GM23338 (cell line): ENCODE measurements around the gene DCDC1. TPM values are rescaled to one million over a fixed set of nuclear protein-coding genes. Genes with fewer than 3 reads are reported as not detected.

ENCODE experiments used
- ATAC-seq: fragments of 200-7000 bp; cut with Tn5 transposase; 3 replicates; pipeline ENCODE4 v1.9.1; 2020
- DNase-seq: peaks from one replicate; pipeline ENCODE4 v3.0.0-alpha.2; 2015; ENCODE audit warnings: low spot score
- H2AFZ ChIP-seq: fragments of 200-600 bp; sonication (generic); 2 replicates; pipeline ENCODE4 v1.8.0; 2016; ENCODE audit warnings: antibody characterized with exemption, mild to moderate bottlenecking, moderate library complexity
- H3F3A ChIP-seq: fragments of 200-600 bp; sonication (generic); replicated peaks from 2 replicates; pipeline ENCODE4 v1.8.0; 2017; ENCODE audit warnings: antibody characterized with exemption, mixed run types, low read depth
- H3K27ac ChIP-seq: fragments of 200-600 bp; sonication (generic); 2 replicates; pipeline ENCODE4 v1.6.1; 2016; ENCODE audit warnings: low read depth
- H3K27me3 ChIP-seq: fragments of 200-600 bp; sonication (generic); 2 replicates; pipeline ENCODE4 v1.8.0; 2016; ENCODE audit warnings: mild to moderate bottlenecking, mixed run types, moderate library complexity; ENCODE audit not compliant: insufficient read depth
- H3K36me3 ChIP-seq: fragments of 200-600 bp; sonication (generic); 2 replicates; pipeline ENCODE4 v1.8.0; 2016; ENCODE audit warnings: mild to moderate bottlenecking; ENCODE audit not compliant: insufficient read depth
- H3K4me1 ChIP-seq: fragments of 200-600 bp; sonication (generic); 2 replicates; pipeline ENCODE4 v1.8.0; 2016; ENCODE audit warnings: mild to moderate bottlenecking, moderate library complexity; ENCODE audit not compliant: insufficient read depth
- H3K4me2 ChIP-seq: fragments of 200-600 bp; sonication (generic); 2 replicates; pipeline ENCODE4 v1.7.1; 2017; ENCODE audit warnings: mixed run types
- H3K4me3 ChIP-seq: fragments of 200-600 bp; sonication (generic); 2 replicates; pipeline ENCODE4 v1.6.1; 2016; ENCODE audit warnings: mixed run types
- H3K79me2 ChIP-seq: fragments of 200-600 bp; sonication (generic); replicated peaks from 2 replicates; pipeline ENCODE4 v1.8.0; 2017; ENCODE audit warnings: mild to moderate bottlenecking; ENCODE audit not compliant: insufficient read depth
- H3K9me2 ChIP-seq: fragments of 200-600 bp; sonication (generic); 2 replicates; pipeline ENCODE4 v1.8.0; 2017; ENCODE audit not compliant: insufficient read depth
- H4K20me1 ChIP-seq: fragments of 200-600 bp; sonication (generic); replicated peaks from 2 replicates; pipeline ENCODE4 v1.8.0; 2017; ENCODE audit warnings: mild to moderate bottlenecking; ENCODE audit not compliant: insufficient read depth
- H3K27ac Mint-ChIP-seq: 2 replicates; pipeline ENCODE4 v1.8.0; 2020; ENCODE audit warnings: inconsistent platforms, mild to moderate bottlenecking, moderate library complexity, mixed read lengths
- H3K27me3 Mint-ChIP-seq: 3 replicates; pipeline ENCODE4 v1.8.0; 2022; ENCODE audit warnings: low read depth, mild to moderate bottlenecking, moderate library complexity, mixed read lengths, inconsistent platforms; ENCODE audit not compliant: insufficient read depth, poor library complexity
- H3K36me3 Mint-ChIP-seq: 3 replicates; pipeline ENCODE4 v1.8.0; 2021; ENCODE audit warnings: low read depth, mild to moderate bottlenecking, inconsistent platforms, moderate library complexity, mixed read lengths
- H3K4me1 Mint-ChIP-seq: 3 replicates; pipeline ENCODE4 v1.8.0; 2020; ENCODE audit warnings: mild to moderate bottlenecking, inconsistent platforms, mixed read lengths
- H3K4me3 Mint-ChIP-seq: 3 replicates; pipeline ENCODE4 v1.8.0; 2021; ENCODE audit warnings: moderate library complexity, mild to moderate bottlenecking, inconsistent platforms, mixed read lengths
- H3K9me3 Mint-ChIP-seq: 3 replicates; pipeline ENCODE4 v1.8.0; 2020; ENCODE audit warnings: moderate library complexity, mild to moderate bottlenecking, inconsistent platforms, mixed read lengths
- CREB1 ChIP-seq: fragments of 250-450 bp; sonication (Bioruptor Pico); IDR thresholded peaks from 2 replicates; pipeline ENCODE4 v1.5.0; 2020; ENCODE audit warnings: low read depth, mild to moderate bottlenecking, moderate library complexity
- CTCF ChIP-seq, 2 experiments: fragments of 200-600 bp in 1 of 2; sonication (generic) in 1 of 2; conservative IDR thresholded peaks; 2 replicates each; pipeline versions ENCODE4 v1.5.1 to v1.6.1; 2016 to 2017; ENCODE audit warnings: antibody characterized with exemption in 2 of 2, low read depth in 2 of 2, mild to moderate bottlenecking in 2 of 2, moderate library complexity in 1 of 2
- ETS1 ChIP-seq: IDR thresholded peaks from 2 replicates; pipeline ENCODE4 v1.6.1; 2016; ENCODE audit warnings: antibody characterized with exemption
- EZH2 ChIP-seq: fragments of 200-600 bp; sonication (generic); IDR thresholded peaks from one replicate; pipeline ENCODE4 v1.8.0; 2017; ENCODE audit warnings: antibody characterized with exemption, mild to moderate bottlenecking, low read depth; ENCODE audit not compliant: unreplicated experiment
- EZH2phosphoT487 ChIP-seq: fragments of 200-600 bp; sonication (generic); IDR thresholded peaks from one replicate; pipeline ENCODE4 v1.8.1; 2018; ENCODE audit warnings: antibody characterized with exemption; ENCODE audit not compliant: unreplicated experiment
- JUNB ChIP-seq: IDR thresholded peaks from one replicate; pipeline ENCODE4 v1.6.1; 2016; ENCODE audit warnings: antibody characterized with exemption; ENCODE audit not compliant: unreplicated experiment
- NANOG ChIP-seq: IDR thresholded peaks from 2 replicates; pipeline ENCODE4 v1.6.1; 2016; ENCODE audit warnings: antibody characterized with exemption, borderline replicate concordance
- POLR2AphosphoS5 ChIP-seq: IDR thresholded peaks from 2 replicates; pipeline ENCODE4 v1.6.1; 2016; ENCODE audit warnings: antibody characterized with exemption, low read depth
- REST ChIP-seq: IDR thresholded peaks from one replicate; pipeline ENCODE4 v1.6.1; 2018; ENCODE audit warnings: antibody characterized with exemption; ENCODE audit not compliant: unreplicated experiment
- STAT1 ChIP-seq: IDR thresholded peaks from one replicate; pipeline ENCODE4 v1.6.1; 2016; ENCODE audit warnings: antibody characterized with exemption; ENCODE audit not compliant: unreplicated experiment
- ZNF114 ChIP-seq: fragments of 250-450 bp; sonication (Bioruptor Pico); IDR thresholded peaks from 2 replicates; pipeline ENCODE4 v1.5.0; 2020; ENCODE audit warnings: mild to moderate bottlenecking, moderate library complexity
- ZNF331 ChIP-seq: fragments of 250-450 bp; sonication (Bioruptor Pico); IDR thresholded peaks from 2 replicates; pipeline ENCODE4 v1.5.0; 2020; ENCODE audit warnings: low read depth, mild to moderate bottlenecking, moderate library complexity
- ZNF462 ChIP-seq: fragments of 250-450 bp; sonication (Bioruptor Pico); IDR thresholded peaks from 2 replicates; pipeline ENCODE4 v1.5.0; 2020; ENCODE audit warnings: mild to moderate bottlenecking, moderate library complexity
- polyA plus RNA-seq: library from polyadenylated mRNA; unstranded; fragments of >200 nt; fragmentation: Nextera tagmentation; extraction: Ambion mirVana; gene quantifications from 2 replicates; pipeline ENCODE4 v1.2.1, GENCODE V29; 2016
- total RNA-seq: library from RNA; depleted of rRNA; stranded (reverse); fragments of >200 nt; shearing (Covaris generic); gene quantifications from 2 replicates; pipeline ENCODE4 v1.2.3, GENCODE V29; 2014

Gene DCDC1
- total and polyA plus RNA-seq, 2 experiments from 2014 or later, result 0.56 to 0.58 TPM

- Mint-ChIP-seq H3K36me3 (no peaks in the 10 kb centered on the region), H3K4me3 (no peak overlapping the region), H3K27ac (peak overlapping the region; percentile 47; the same call in 1 of the 2 replicates), H3K9me3 (no peaks in the 10 kb centered on the region; the same call in 2 of the 3 replicates), H3K27me3 (no peaks in the 10 kb centered on the region), H3K4me1 (peaks cover 31% of the 10 kb centered on the region)
- DNase-seq (peak; percentile 26), ATAC-seq (peak; percentile 80)
- no peak overlapping the region for H3K4me2 ChIP-seq
- H3K4me1 ChIP-seq, result peaks cover 32% of the 10 kb centered on the region
- peak overlapping the region; percentile 53; the same call in 1 of the 2 replicates for H2AFZ ChIP-seq
- no peaks in the 10 kb centered on the region for H3K36me3 ChIP-seq
- no peak overlapping the region for H3K27ac ChIP-seq
- H3K9me2 ChIP-seq, result no peaks in the 10 kb centered on the region
- H3F3A ChIP-seq, result no peaks in the 10 kb centered on the region
- no peaks in the 10 kb centered on the region for H3K79me2 ChIP-seq
- no peaks in the 10 kb centered on the region for H3K27me3 ChIP-seq
- no peak overlapping the region for H3K4me3 ChIP-seq
- no peaks in the 10 kb centered on the region for H4K20me1 ChIP-seq
- no peak for TF ChIP-seq POLR2AphosphoS5
- TF ChIP-seq REST, result no peak
- TF ChIP-seq CREB1, result no peak
- no peak for TF ChIP-seq ETS1
- TF ChIP-seq CTCF (conservative IDR thresholded peaks at IDR 0.05; ENCODE audit: low read depth in 2 of 2), result no peak
- no peak for TF ChIP-seq JUNB
- TF ChIP-seq STAT1, result no peak
- no peak for TF ChIP-seq EZH2
- TF ChIP-seq ZNF114 (CRISPR knock-in tag), result no peak
- TF ChIP-seq NANOG, result no peak
- no peak for TF ChIP-seq EZH2phosphoT487
- no peak for TF ChIP-seq ZNF331 (CRISPR knock-in tag)
- no peak for TF ChIP-seq ZNF462 (CRISPR knock-in tag)
These were observed 508.5 kb downstream of the DCDC1 start for GRCh38 chr11:30861064-30861463.
